PC-3 (cell line): ENCODE measurements around the gene HYDIN. TPM values are rescaled to one million over a fixed set of nuclear protein-coding genes. Genes with fewer than 3 reads are reported as not detected.

Source experiments
- ATAC-seq: fragments of 200-7000 bp; cut with Tn5 transposase; 2 replicates; pipeline ENCODE4 v1.9.1; 2020; ENCODE audit warnings: mild to moderate bottlenecking, moderate library complexity
- BruUV-seq: library from RNA; stranded (reverse); fragments of 400-500 nt; replicated peaks from 2 replicates; lab custom pipeline; 2021; lab: Mats Ljungman, UMichigan
- CTCF ChIA-PET: fragments of 300-600 bp; sonication (Branson Sonifier 250); formaldehyde crosslinking; loops from one replicate; lab custom pipeline; 2022; ENCODE audit warnings: antibody characterized with exemption; lab: Charles Lee
- POLR2A ChIA-PET: fragments of 300-600 bp; sonication (Branson Sonifier 250); formaldehyde crosslinking; loops from one replicate; lab custom pipeline; 2022; ENCODE audit warnings: antibody characterized with exemption; ENCODE audit not compliant: unreplicated experiment; lab: Charles Lee
- DNase-seq: peaks from one replicate; pipeline ENCODE4 v3.0.0-alpha.2; 2015
- H2AFZ ChIP-seq: fragments of 300-600 bp; sonication (generic); 2 replicates; pipeline ENCODE4 v1.6.0; 2016; ENCODE audit warnings: antibody characterized with exemption, low read length
- H3F3A ChIP-seq: fragments of 300-600 bp; sonication (generic); one replicate; pipeline ENCODE4 v1.6.0; 2017; ENCODE audit warnings: antibody characterized with exemption, low read length, control low read depth, mild to moderate bottlenecking; ENCODE audit not compliant: unreplicated experiment
- H3K27ac ChIP-seq: fragments of 300-600 bp; sonication (generic); 2 replicates; pipeline ENCODE4 v1.5.1; 2016; ENCODE audit warnings: mild to moderate bottlenecking, low read length
- H3K27me3 ChIP-seq: fragments of 300-600 bp; sonication (generic); 2 replicates; pipeline ENCODE4 v1.6.1; 2016; ENCODE audit warnings: low read length, mixed read lengths
- H3K36me3 ChIP-seq: fragments of 300-600 bp; sonication (generic); 2 replicates; pipeline ENCODE4 v1.6.1; 2016; ENCODE audit warnings: low read depth, mixed run types, low read length, mixed read lengths
- H3K4me1 ChIP-seq: fragments of 300-600 bp; sonication (generic); 2 replicates; pipeline ENCODE4 v1.5.1; 2016; ENCODE audit warnings: low read length; ENCODE audit not compliant: insufficient read depth
- H3K4me2 ChIP-seq: fragments of 300-600 bp; sonication (generic); 2 replicates; pipeline ENCODE4 v1.6.0; 2016; ENCODE audit warnings: low read length
- H3K4me3 ChIP-seq: fragments of 300-600 bp; sonication (generic); 2 replicates; pipeline ENCODE4 v1.5.1; 2016; ENCODE audit warnings: mild to moderate bottlenecking, low read length, mixed read lengths
- H3K79me2 ChIP-seq: fragments of 300-600 bp; sonication (generic); 2 replicates; pipeline ENCODE4 v1.6.1; 2017; ENCODE audit warnings: low read length, mixed read lengths
- H3K9ac ChIP-seq: fragments of 300-600 bp; sonication (generic); 2 replicates; pipeline ENCODE4 v1.6.0; 2016; ENCODE audit warnings: mild to moderate bottlenecking, low read length
- H3K9me2 ChIP-seq: fragments of 300-600 bp; sonication (generic); replicated peaks from 2 replicates; pipeline ENCODE4 v1.6.1; 2016; ENCODE audit warnings: mixed run types, low read length, mixed read lengths
- H3K9me3 ChIP-seq: fragments of 300-600 bp; sonication (generic); 2 replicates; pipeline ENCODE4 v1.6.1; 2016; ENCODE audit warnings: low read length, mixed read lengths
- H4K20me1 ChIP-seq: fragments of 300-600 bp; sonication (generic); 2 replicates; pipeline ENCODE4 v1.6.1; 2016; ENCODE audit warnings: low read length, mixed read lengths
- EZH2 ChIP-seq: fragments of 300-600 bp; sonication (generic); IDR thresholded peaks from one replicate; pipeline ENCODE4 v1.6.1; 2017; ENCODE audit warnings: antibody characterized with exemption, mild to moderate bottlenecking, low read length; ENCODE audit not compliant: unreplicated experiment
- EZH2phosphoT487 ChIP-seq: fragments of 300-600 bp; sonication (generic); IDR thresholded peaks from 2 replicates; pipeline ENCODE4 v1.6.1; 2018; ENCODE audit warnings: mild to moderate bottlenecking, antibody characterized with exemption, low read length, borderline replicate concordance
- intact Hi-C: fragments of 100-400 bp; cut with micrococcal nuclease; formaldehyde crosslinking; loops from 2 replicates; pipeline ENCODE4 v1.9.0; 2023
- total RNA-seq: library from RNA; depleted of rRNA; stranded (reverse); fragments of >200 nt; gene quantifications from 2 replicates; pipeline ENCODE4 v1.2.3, GENCODE V29; 2014
- TF ChIP-seq, protein P1 (sequence below): fragments of 300-600 bp; sonication (generic); conservative IDR thresholded peaks from 2 replicates; pipeline ENCODE4 v1.5.1; 2017; ENCODE audit warnings: antibody characterized with exemption, low read depth, mild to moderate bottlenecking, low read length

Gene HYDIN
- total RNA-seq, 1 experiment from 2014 or later = 0.69 TPM

DNA sequence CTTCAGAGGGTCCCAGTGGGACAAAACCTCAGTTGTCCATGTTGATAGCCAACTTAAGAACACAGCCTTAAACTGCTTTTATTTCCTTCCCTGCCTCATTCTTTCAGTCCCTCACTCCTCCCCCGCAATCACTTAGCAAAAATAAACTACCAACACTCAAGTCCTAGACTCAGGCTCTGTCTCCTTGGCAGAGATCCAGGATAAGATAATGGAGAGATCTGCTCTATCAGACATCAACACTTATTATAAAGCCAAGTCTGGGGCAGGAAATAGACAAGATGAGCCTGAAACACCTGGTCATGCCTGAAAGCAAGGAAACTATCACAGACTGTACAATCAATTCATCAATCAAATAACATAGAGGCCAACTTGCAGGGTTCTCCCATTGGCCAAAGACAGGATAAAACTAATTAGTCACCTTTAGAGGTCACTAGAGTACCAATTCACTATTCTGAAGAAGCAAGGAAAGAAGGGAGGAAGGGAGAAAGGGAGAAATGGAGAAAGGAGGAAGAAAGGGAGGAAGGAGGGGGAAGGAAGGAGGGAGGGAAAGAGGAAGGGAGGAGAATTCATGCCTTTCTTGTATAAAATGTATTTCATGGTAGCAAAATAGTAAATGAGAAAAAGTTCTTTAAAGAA is 15.7 kb downstream of the HYDIN start:
- H4K20me1 ChIP-seq = no peaks in the 10 kb centered on the region
- H3K36me3 ChIP-seq = no peaks in the 10 kb centered on the region
- ATAC-seq (peak; percentile 42), DNase-seq (peak; percentile 14)
- intact Hi-C loops = loop anchor here (2.0 to 5.0 kb wide), 2 partner anchors 97 to 144 kb away; partner anchors contain the start of gene CALB2
- H3K4me2 ChIP-seq = no peak overlapping the region
- H3K9me3 ChIP-seq = no peaks in the 10 kb centered on the region
- BruUV-seq = no TSS peak
- H3K79me2 ChIP-seq = no peaks in the 10 kb centered on the region
- ChIA-PET CTCF (no interaction called here), POLR2A (no interaction called here)
- no peak overlapping the region for H3K27ac ChIP-seq
- no peak for TF ChIP-seq EZH2phosphoT487
- TF ChIP-seq, protein P1, sequence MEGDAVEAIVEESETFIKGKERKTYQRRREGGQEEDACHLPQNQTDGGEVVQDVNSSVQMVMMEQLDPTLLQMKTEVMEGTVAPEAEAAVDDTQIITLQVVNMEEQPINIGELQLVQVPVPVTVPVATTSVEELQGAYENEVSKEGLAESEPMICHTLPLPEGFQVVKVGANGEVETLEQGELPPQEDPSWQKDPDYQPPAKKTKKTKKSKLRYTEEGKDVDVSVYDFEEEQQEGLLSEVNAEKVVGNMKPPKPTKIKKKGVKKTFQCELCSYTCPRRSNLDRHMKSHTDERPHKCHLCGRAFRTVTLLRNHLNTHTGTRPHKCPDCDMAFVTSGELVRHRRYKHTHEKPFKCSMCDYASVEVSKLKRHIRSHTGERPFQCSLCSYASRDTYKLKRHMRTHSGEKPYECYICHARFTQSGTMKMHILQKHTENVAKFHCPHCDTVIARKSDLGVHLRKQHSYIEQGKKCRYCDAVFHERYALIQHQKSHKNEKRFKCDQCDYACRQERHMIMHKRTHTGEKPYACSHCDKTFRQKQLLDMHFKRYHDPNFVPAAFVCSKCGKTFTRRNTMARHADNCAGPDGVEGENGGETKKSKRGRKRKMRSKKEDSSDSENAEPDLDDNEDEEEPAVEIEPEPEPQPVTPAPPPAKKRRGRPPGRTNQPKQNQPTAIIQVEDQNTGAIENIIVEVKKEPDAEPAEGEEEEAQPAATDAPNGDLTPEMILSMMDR = peak; percentile 36; the same call in 1 of the 2 replicates
- H2AFZ ChIP-seq = no peak overlapping the region
- H3K4me1 ChIP-seq = no peaks in the 10 kb centered on the region
- H3K27me3 ChIP-seq = peaks cover 10% of the 10 kb centered on the region; the same call in 1 of the 2 replicates
- H3K9me2 ChIP-seq = no peaks in the 10 kb centered on the region
- H3K9ac ChIP-seq = no peak overlapping the region
- H3F3A ChIP-seq = no peaks in the 10 kb centered on the region
- H3K4me3 ChIP-seq = no peak overlapping the region

DNA sequence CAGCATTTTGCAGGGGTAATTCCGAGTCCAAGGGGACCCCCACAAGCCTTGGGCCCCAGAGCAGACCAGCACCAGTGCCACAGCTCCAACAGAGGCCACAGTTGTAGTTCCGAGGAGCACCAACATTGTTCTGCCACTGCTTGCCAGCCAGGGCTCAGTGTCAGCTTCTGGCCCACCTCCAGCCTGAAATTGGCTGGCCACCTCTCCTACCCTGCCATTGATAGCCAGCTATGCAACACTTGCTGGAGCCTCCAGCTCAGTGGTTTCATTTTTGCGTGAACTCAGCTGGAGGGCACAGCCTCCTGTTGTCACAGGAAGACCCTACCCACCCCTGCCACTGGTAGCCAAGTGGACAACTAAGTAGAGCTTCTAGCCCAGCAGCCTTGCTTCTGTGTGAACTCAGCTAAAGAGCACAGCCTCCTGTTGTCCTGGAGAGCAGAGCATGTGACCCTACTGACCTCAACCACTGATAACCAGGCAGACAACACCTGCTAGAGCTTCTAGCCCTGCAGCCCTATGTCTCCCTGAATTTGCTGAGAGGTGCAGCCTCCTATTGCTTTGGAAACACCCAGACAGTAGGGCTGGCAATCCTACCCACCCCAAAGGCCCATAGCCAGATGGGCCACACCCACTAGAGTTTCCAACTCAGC is 24.9 kb downstream of the HYDIN start:
- POLR2A ChIA-PET = interaction anchor here (0.7 kb wide), 1 partner anchor 14 kb away, joined by 5 read pairs; no protein-coding TSS in a partner anchor
- Histone ChIP-seq H3K9me2 (no peaks in the 10 kb centered on the region), H3K4me2 (no peak overlapping the region), H4K20me1 (no peaks in the 10 kb centered on the region), H3K4me3 (no peak overlapping the region), H3K27ac (no peak overlapping the region), H3K4me1 (peaks cover 4% of the 10 kb centered on the region; the same call in 1 of the 2 replicates), H3K9me3 (no peaks in the 10 kb centered on the region), H3K9ac (no peak overlapping the region), H3K36me3 (no peaks in the 10 kb centered on the region), H3K27me3 (no peaks in the 10 kb centered on the region), H3K79me2 (no peaks in the 10 kb centered on the region), H3F3A (no peaks in the 10 kb centered on the region), H2AFZ (no peak overlapping the region)
- TF ChIP-seq EZH2 (no peak), EZH2phosphoT487 (no peak)
- TF ChIP-seq, protein P1 = no peak
- DNase-seq = no peak
- no peak for ATAC-seq
- intact Hi-C loops = no loop called here
- BruUV-seq = no TSS peak
- CTCF ChIA-PET = no interaction called here

DNA sequence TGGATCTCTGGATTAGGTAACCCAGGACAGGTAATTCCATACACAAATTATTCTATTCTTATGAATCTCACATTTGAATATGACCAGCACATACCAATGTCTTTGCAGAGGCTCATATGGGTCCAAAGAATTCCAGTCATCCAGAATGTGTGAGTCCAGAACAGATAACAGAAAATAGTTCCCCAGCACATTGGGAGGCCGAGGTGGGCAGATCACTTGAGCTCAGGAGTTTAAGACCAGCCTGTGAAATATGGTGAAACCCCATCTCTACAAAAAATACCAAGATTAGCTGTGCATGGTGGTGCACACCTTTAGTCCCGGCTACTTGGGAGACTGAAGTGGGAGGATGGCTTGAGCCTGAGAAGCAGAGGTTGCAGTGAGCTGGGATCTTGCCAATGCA is 26.9 kb downstream of the HYDIN start:
- ATAC-seq = no peak
- Histone ChIP-seq H3K4me1 (peaks cover 4% of the 10 kb centered on the region; the same call in 1 of the 2 replicates), H2AFZ (no peak overlapping the region), H3K9me3 (no peaks in the 10 kb centered on the region), H3F3A (no peaks in the 10 kb centered on the region), H3K36me3 (no peaks in the 10 kb centered on the region), H3K27ac (no peak overlapping the region), H3K4me2 (no peak overlapping the region), H3K79me2 (no peaks in the 10 kb centered on the region), H3K4me3 (no peak overlapping the region), H4K20me1 (no peaks in the 10 kb centered on the region), H3K9ac (no peak overlapping the region), H3K9me2 (no peaks in the 10 kb centered on the region), H3K27me3 (no peaks in the 10 kb centered on the region)
- POLR2A ChIA-PET = no interaction called here
- CTCF ChIA-PET = no interaction called here
- intact Hi-C loops = no loop called here
- BruUV-seq = no TSS peak
- no peak for DNase-seq
- TF ChIP-seq EZH2phosphoT487 = no peak
- no peak for TF ChIP-seq EZH2
- TF ChIP-seq, protein P1 = no peak
